Common myeloid progenitor, CD34-positive (primary cell): ENCODE data around the gene CILP2.

Source experiments
- CTCF ChIA-PET: fragments of 350-600 bp; sonication (Branson Sonifier 250); formaldehyde crosslinking; loops from one replicate; lab custom pipeline; 2021; ENCODE audit warnings: antibody characterized with exemption; lab: Charles Lee
- POLR2A ChIA-PET: fragments of 350-600 bp; sonication (Branson Sonifier 250); formaldehyde crosslinking; loops from one replicate; lab custom pipeline; 2021; ENCODE audit warnings: antibody characterized with exemption; lab: Charles Lee
- DNase-seq, 3 donors: peaks; one replicate each; pipeline versions ENCODE4 v3.0.0 to v3.0.0-alpha.2; 2013
- H3K27ac ChIP-seq, 2 experiments: 1 replicate in 1 of 2; 2 replicates in 1 of 2; pipeline ENCODE4 v1.7.0; 2013; ENCODE audit warnings: inconsistent platforms in 2 of 2, low read length in 2 of 2, mild to moderate bottlenecking in 2 of 2, low read depth in 1 of 2, moderate library complexity in 1 of 2; ENCODE audit not compliant: severe bottlenecking in 2 of 2, insufficient read depth in 1 of 2, poor library complexity in 1 of 2
- H3K27me3 ChIP-seq, 5 experiments: replicated peaks in 2 of 5; 1 replicate in 3 of 5; 2 replicates in 2 of 5; pipeline versions ENCODE4 v1.6.1 to v1.7.0; 2013; ENCODE audit warnings: low read length in 4 of 5, mild to moderate bottlenecking in 2 of 5, moderate library complexity in 2 of 5, inconsistent platforms in 1 of 5; ENCODE audit not compliant: insufficient read depth in 5 of 5, control insufficient read depth in 4 of 5
- H3K36me3 ChIP-seq, 4 experiments: 1 replicate in 2 of 4; 2 replicates in 2 of 4; pipeline versions ENCODE4 v1.6.1 to v1.7.0; 2013; ENCODE audit warnings: low read length in 3 of 4, control low read depth in 1 of 4, mild to moderate bottlenecking in 1 of 4; ENCODE audit not compliant: control insufficient read depth in 4 of 4, insufficient read depth in 4 of 4
- H3K4me1 ChIP-seq, 4 experiments: 1 replicate in 3 of 4; 2 replicates in 1 of 4; pipeline versions ENCODE4 v1.6.1 to v1.7.1; 2013; ENCODE audit warnings: low read length in 3 of 4, mild to moderate bottlenecking in 3 of 4, control low read depth in 1 of 4, inconsistent platforms in 1 of 4, moderate library complexity in 1 of 4; ENCODE audit not compliant: control insufficient read depth in 4 of 4, insufficient read depth in 4 of 4; ENCODE audit errors: control extremely low read depth in 1 of 4
- H3K4me3 ChIP-seq, 7 experiments: 1 replicate in 4 of 7; 2 replicates in 3 of 7; pipeline versions ENCODE4 v1.5.1 to v1.7.0; 2013; ENCODE audit warnings: mild to moderate bottlenecking in 7 of 7, low read length in 6 of 7, moderate library complexity in 6 of 7, inconsistent platforms in 2 of 7, low read depth in 2 of 7, control low read depth in 1 of 7; ENCODE audit not compliant: insufficient read depth in 4 of 7, control insufficient read depth in 1 of 7; ENCODE audit errors: extremely low read depth in 1 of 7
- H3K9me3 ChIP-seq, 5 experiments: 1 replicate in 4 of 5; 2 replicates in 1 of 5; pipeline versions ENCODE4 v1.6.1 to v1.7.1; 2013; ENCODE audit warnings: low read length in 4 of 5, mild to moderate bottlenecking in 2 of 5, inconsistent platforms in 1 of 5, low read depth in 1 of 5, moderate library complexity in 1 of 5; ENCODE audit not compliant: control insufficient read depth in 4 of 5, insufficient read depth in 2 of 5; ENCODE audit errors: control extremely low read depth in 1 of 5
- WGBS: methylation state at CpG from one replicate; pipeline ENCODE4 v1.1.5; 2013; ENCODE audit not compliant: insufficient coverage; 5-methylcytosine and 5-hydroxymethylcytosine counted together

The CILP2 gene

DNA sequence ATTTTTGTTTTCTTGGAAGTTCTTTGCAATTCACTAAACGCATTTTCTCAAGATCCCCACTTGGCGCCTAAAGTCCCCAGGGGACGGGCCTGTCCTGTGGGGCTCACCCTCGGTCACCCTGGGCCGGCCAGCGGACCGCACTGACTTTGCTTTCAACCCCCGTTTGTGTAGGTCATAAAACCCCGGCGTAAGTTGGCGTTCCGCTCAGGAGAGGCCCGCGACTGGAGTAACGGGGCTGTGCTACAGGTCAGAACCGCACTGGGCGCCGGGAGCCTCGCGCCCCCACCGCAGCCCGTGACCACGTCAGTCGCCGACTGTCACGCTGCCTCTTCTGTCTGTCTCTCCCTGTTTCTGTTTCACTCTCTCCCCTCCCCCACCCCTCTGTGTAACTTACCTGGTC lies 36.3 kb upstream of the CILP2 start:
- POLR2A ChIA-PET = no interaction called here

DNA sequence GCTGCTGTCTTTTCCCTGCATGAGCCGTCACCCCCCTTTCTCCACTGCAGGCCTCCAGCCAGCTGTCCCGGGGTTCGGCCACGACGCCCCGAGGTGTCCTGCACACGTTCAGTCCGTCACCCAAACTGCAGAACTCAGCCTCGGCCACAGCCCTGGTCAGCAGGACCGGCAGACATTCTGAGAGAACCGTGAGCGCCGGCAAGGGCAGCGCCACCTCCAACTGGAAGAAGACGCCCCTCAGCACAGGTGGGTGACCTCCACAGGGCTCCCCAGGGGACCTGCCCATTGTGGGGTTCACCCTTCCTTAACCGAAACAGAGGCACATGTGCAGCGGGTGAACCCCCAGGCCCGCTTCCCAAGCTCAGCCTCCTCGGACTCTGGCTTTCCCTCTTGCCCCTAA lies 35.8 kb upstream of the CILP2 start:
- ChIA-PET CTCF (no interaction called here), POLR2A (no interaction called here)
- Histone ChIP-seq H3K27ac (no peak overlapping the region), H3K27me3 (no peaks in the 10 kb centered on the region), H3K36me3 (peaks cover 14 to 98% (median 73%) of the 10 kb centered on the region in 4 experiments), H3K4me3 (no peak overlapping the region), H3K4me1 (no peaks in the 10 kb centered on the region), H3K9me3 (no peaks in the 10 kb centered on the region)
- DNase-seq = no peak
- WGBS = over 99% methylated on average over 18 of the region's 19 CpGs

More for the DNA sequence above, 36.3 kb upstream of the CILP2 start:
- Histone ChIP-seq H3K9me3 (no peaks in the 10 kb centered on the region), H3K27ac (no peak overlapping the region), H3K4me1 (no peaks in the 10 kb centered on the region), H3K36me3 (peaks cover 15 to 99% (median 74%) of the 10 kb centered on the region in 4 experiments), H3K27me3 (no peaks in the 10 kb centered on the region), H3K4me3 (no peak overlapping the region)
- WGBS = 95% methylated on average over 20 of the region's 26 CpGs
- CTCF ChIA-PET = no interaction called here
- DNase-seq = no peak

DNA sequence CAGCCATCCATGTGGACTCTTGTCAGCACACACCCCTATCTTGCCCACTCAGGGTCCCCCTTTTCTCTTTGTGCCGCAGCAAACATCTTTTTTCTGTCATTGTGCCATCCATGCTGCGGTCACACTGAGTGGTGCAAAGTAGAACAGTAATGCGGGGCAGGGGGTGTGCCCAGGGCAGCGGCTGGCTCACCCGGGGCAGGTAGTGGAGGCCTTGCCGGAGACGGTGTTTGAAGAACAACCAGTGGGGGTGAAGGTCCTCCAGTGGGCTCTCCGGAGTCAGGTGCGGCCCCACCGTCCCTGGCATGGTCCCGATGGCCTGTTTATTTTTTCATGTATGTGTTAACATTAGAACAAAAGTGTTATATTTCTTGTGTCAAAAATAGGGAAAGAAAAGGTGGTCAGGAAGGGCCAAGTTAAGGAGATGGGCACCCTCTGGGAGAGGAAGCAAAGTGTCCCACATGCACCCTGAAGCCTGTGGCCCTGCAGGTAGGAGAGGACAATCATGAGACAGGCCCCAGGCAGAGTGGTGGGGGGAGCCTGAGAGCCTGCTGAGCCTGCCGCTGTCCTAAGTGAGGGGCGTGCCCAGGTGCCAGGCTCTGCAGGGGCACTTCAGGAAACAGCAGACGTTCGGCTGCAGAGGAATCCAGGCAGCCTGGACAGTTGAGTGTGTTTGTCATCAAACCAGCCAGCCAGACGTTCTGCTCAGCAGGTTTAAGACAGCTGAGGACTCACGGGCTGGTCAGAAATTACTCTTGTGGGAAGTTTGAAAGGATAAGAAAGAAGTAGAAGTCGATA lies 35.1 kb upstream of the CILP2 start:
- no peak overlapping the region for H3K4me3 ChIP-seq
- H3K27me3 ChIP-seq = no peaks in the 10 kb centered on the region
- ChIA-PET POLR2A (no interaction called here), CTCF (no interaction called here)
- 97% methylated on average over 18 of the region's 18 CpGs for WGBS
- no peak overlapping the region for H3K27ac ChIP-seq
- no peaks in the 10 kb centered on the region for H3K9me3 ChIP-seq
- H3K4me1 ChIP-seq = no peaks in the 10 kb centered on the region
- DNase-seq = no peak
- peaks cover 7 to 98% (median 75%) of the 10 kb centered on the region in 4 experiments for H3K36me3 ChIP-seq

DNA sequence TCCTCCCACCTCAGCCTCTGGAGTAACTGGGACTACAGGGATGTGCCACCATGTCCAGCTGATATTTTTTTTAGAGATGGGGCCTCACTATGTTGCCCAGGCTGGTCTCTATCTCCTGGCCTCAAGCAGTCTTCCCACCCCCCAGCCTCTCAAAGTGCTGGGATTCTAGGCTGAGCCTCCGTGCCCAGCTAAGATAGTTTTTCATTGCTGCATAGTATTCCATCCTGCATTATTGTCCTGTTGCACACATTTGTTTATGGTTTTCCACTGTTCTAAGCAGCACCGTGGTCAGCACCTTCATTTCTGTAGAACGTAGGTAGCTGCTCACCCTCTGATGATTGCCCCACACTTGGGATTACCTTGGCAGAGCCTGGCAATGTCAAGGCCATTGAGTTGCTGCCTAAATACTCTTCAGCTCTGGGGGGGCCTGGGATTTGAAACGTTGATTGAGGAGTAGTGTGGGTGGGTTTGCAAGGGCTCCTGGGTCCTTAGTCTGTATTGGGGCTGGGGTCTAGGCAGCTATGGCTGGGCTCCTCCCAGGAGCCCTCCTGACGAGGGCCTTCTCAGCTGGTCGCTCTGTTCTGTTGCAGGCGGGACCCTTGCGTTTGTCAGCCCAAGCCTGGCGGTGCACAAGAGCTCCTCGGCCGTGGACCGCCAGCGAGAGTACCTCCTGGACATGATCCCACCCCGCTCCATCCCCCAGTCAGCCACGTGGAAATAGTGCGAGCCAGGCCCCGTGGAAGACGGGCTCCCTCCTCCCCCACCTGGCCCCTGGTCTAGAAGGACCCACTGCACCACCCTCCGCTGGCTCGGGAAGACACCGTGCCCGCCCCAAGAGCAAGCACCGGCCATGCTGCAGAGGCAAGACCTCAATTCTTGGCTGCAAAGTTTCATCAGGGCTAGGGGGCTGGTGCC lies 33.1 kb upstream of the CILP2 start:
- WGBS = 96% methylated on average over 22 of the region's 23 CpGs
- peaks cover 2 to 82% (median 63%) of the 10 kb centered on the region in 4 experiments for H3K36me3 ChIP-seq
- ChIA-PET CTCF (interaction anchor here (0.8 to 1.5 kb wide), 4 partner anchors 9 to 15 kb away, joined by 3 to 4 read pairs (median 4); partner anchors contain the start of genes NDUFA13 and TSSK6), POLR2A (no interaction called here)
- H3K27ac ChIP-seq = no peak overlapping the region
- H3K9me3 ChIP-seq = no peaks in the 10 kb centered on the region
- DNase-seq = no peak
- H3K4me3 ChIP-seq = no peak overlapping the region
- H3K4me1 ChIP-seq = no peaks in the 10 kb centered on the region
- H3K27me3 ChIP-seq = no peaks in the 10 kb centered on the region

GRCh38 chr19:19505669-19506326 lies 32.3 kb upstream of the CILP2 start:
- DNase-seq = no peak
- Histone ChIP-seq H3K9me3 (no peaks in the 10 kb centered on the region), H3K27me3 (no peaks in the 10 kb centered on the region), H3K4me1 (no peaks in the 10 kb centered on the region), H3K27ac (no peak overlapping the region), H3K36me3 (peaks cover 0 to 74% (median 56%) of the 10 kb centered on the region in 4 experiments), H3K4me3 (no peak overlapping the region)
- POLR2A ChIA-PET = no interaction called here
- CTCF ChIA-PET = no interaction called here
- 98% methylated on average over 15 of the region's 27 CpGs for WGBS

GRCh38 chr19:19506592-19506991 lies 31.5 kb upstream of the CILP2 start:
- CTCF ChIA-PET = no interaction called here

More at GRCh38 chr19:19506592-19506991, 31.5 kb upstream of the CILP2 start:
- no peaks in the 10 kb centered on the region for H3K4me1 ChIP-seq
- no peak overlapping the region for H3K4me3 ChIP-seq
- DNase-seq = no peak
- H3K27ac ChIP-seq = no peak overlapping the region
- peaks cover 0 to 67% (median 50%) of the 10 kb centered on the region in 4 experiments for H3K36me3 ChIP-seq
- no peaks in the 10 kb centered on the region for H3K27me3 ChIP-seq
- 97% methylated on average over 10 of the region's 12 CpGs for WGBS
- no peaks in the 10 kb centered on the region for H3K9me3 ChIP-seq
- POLR2A ChIA-PET = interaction anchor here (0.7 kb wide), 1 partner anchor 15 kb away, joined by 3 read pairs; no protein-coding TSS in a partner anchor
